Calu3 (cell line): ENCODE results near the gene OBSCN. TPM values are rescaled to one million over a fixed set of nuclear protein-coding genes. Genes with fewer than 3 reads are reported as not detected.
A peak's percentile ranks its signal among the peaks of the same experiment; 100 is the strongest.

Experiments
- BruUV-seq: library from RNA; stranded (reverse); fragments of 400-500 nt; replicated peaks from 2 replicates; lab custom pipeline; 2021; lab: Mats Ljungman, UMichigan
- CTCF ChIA-PET: fragments of 300-600 bp; sonication (Branson Sonifier 250); formaldehyde crosslinking; loops from one replicate; lab custom pipeline; 2022; ENCODE audit warnings: antibody characterized with exemption; lab: Charles Lee
- DNase-seq: peaks from one replicate; pipeline ENCODE4 v3.0.0; 2022
- H3K27ac Mint-ChIP-seq: one replicate; pipeline ENCODE4 v1.8.0; 2022; ENCODE audit warnings: mixed read lengths; ENCODE audit not compliant: unreplicated experiment
- H3K27me3 Mint-ChIP-seq: one replicate; pipeline ENCODE4 v1.8.0; 2022; ENCODE audit warnings: mixed read lengths; ENCODE audit not compliant: unreplicated experiment
- H3K36me3 Mint-ChIP-seq: one replicate; pipeline ENCODE4 v1.8.0; 2022; ENCODE audit warnings: mild to moderate bottlenecking, moderate library complexity, mixed read lengths; ENCODE audit not compliant: insufficient read depth, unreplicated experiment
- H3K4me1 Mint-ChIP-seq: one replicate; pipeline ENCODE4 v1.8.0; 2022; ENCODE audit warnings: mild to moderate bottlenecking, low read depth, mixed read lengths; ENCODE audit not compliant: unreplicated experiment
- H3K4me3 Mint-ChIP-seq: one replicate; pipeline ENCODE4 v1.8.0; 2022; ENCODE audit warnings: mild to moderate bottlenecking, low read depth, moderate library complexity, mixed read lengths; ENCODE audit not compliant: unreplicated experiment
- H3K9me3 Mint-ChIP-seq: one replicate; pipeline ENCODE4 v1.8.0; 2022; ENCODE audit warnings: low read depth, mixed read lengths; ENCODE audit not compliant: unreplicated experiment
- intact Hi-C: fragments of 100-400 bp; cut with micrococcal nuclease; formaldehyde crosslinking; loops from one replicate; pipeline ENCODE4 v1.10.0; 2022; ENCODE audit not compliant: unreplicated experiment
- total RNA-seq: library from RNA; stranded (reverse); gene quantifications from 2 replicates; pipeline ENCODE4 v1.2.3, GENCODE V29; 2022
- TF ChIP-seq, protein P1 (sequence below): fragments of 200-600 bp; IDR thresholded peaks from one replicate; pipeline ENCODE4 v1.8.0; 2022; ENCODE audit warnings: antibody characterized with exemption; ENCODE audit not compliant: unreplicated experiment

The OBSCN gene
- total RNA-seq, 1 experiment from 2014 or later, result 19.5 TPM

- Mint-ChIP-seq H3K27ac (no peak overlapping the region), H3K36me3 (peaks cover 34% of the 10 kb centered on the region), H3K4me3 (peak overlapping the region; percentile 70), H3K9me3 (no peaks in the 10 kb centered on the region), H3K27me3 (peaks cover 7% of the 10 kb centered on the region), H3K4me1 (no peaks in the 10 kb centered on the region)
- CTCF ChIA-PET, result interaction anchor here (1.0 kb wide), 1 partner anchor 213 kb away, joined by 3 read pairs; no protein-coding TSS in a partner anchor
- BruUV-seq, result no TSS peak
- no peak for DNase-seq
- TF ChIP-seq, protein P1, sequence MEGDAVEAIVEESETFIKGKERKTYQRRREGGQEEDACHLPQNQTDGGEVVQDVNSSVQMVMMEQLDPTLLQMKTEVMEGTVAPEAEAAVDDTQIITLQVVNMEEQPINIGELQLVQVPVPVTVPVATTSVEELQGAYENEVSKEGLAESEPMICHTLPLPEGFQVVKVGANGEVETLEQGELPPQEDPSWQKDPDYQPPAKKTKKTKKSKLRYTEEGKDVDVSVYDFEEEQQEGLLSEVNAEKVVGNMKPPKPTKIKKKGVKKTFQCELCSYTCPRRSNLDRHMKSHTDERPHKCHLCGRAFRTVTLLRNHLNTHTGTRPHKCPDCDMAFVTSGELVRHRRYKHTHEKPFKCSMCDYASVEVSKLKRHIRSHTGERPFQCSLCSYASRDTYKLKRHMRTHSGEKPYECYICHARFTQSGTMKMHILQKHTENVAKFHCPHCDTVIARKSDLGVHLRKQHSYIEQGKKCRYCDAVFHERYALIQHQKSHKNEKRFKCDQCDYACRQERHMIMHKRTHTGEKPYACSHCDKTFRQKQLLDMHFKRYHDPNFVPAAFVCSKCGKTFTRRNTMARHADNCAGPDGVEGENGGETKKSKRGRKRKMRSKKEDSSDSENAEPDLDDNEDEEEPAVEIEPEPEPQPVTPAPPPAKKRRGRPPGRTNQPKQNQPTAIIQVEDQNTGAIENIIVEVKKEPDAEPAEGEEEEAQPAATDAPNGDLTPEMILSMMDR, result no peak
- intact Hi-C loops, result loop anchor here (10.0 kb wide), 1 partner anchor 132 kb away; no protein-coding TSS in a partner anchor
Observed at GRCh38 chr1:228212415-228212965, 4.6 kb downstream of the OBSCN start.

DNA sequence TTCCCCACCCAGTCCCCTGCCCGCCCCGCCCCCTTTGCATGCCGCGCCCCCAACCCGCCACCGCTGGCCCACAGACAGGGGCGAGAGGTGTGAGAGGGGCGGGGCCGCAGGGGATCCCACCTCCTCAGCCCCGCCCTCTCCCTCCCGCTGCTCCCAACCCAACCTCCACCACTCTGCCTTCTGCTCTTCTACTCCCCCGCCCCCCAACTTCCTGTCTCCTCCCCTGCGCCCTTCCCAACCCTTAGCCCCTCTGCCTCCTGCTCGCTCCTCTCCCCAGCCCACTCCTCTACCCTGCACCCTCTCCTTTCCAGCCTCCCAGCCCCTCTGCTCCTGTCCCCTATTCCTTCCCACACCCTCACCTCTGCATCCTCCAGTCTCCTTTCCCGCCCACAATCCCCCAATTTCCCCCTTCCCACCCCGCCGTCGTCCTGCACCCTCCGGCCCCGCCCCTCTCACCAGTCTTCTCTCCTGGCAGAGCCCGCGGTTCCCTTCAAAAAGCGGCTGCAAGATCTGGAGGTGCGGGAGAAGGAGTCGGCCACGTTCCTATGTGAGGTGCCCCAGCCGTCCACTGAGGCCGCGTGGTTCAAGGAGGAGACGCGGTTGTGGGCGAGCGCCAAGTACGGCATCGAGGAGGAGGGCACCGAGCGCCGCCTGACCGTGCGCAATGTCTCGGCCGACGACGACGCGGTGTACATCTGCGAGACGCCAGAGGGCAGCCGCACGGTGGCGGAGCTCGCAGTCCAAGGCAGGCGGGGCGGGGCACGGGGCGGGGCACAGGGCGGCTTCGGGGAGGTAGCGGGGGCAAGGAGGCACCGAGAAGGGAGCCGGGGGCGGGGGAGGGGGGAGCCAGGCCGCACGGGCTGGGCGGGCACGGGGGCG, 5.4 kb downstream of the OBSCN start:
- no TSS peak for BruUV-seq
- intact Hi-C loops, result loop anchor here (10.0 kb wide), 1 partner anchor 132 kb away; no protein-coding TSS in a partner anchor
- Mint-ChIP-seq H3K27me3 (no peaks in the 10 kb centered on the region), H3K36me3 (peaks cover 34% of the 10 kb centered on the region), H3K4me3 (peak overlapping the region; percentile 70), H3K9me3 (no peaks in the 10 kb centered on the region), H3K27ac (no peak overlapping the region), H3K4me1 (no peaks in the 10 kb centered on the region)
- CTCF ChIA-PET, result interaction anchor here (0.6 to 1.3 kb wide), 10 partner anchors 24 to 781 kb away, joined by 3 to 13 read pairs (median 3); partner anchors contain the start of gene TRIM11
- DNase-seq, result peak; percentile 90
- TF ChIP-seq, protein P1, result peak; percentile 16

- H3K27ac Mint-ChIP-seq, result no peak overlapping the region
- H3K36me3 Mint-ChIP-seq, result peaks cover 34% of the 10 kb centered on the region
- no peaks in the 10 kb centered on the region for H3K9me3 Mint-ChIP-seq
- TF ChIP-seq, protein P1, result no peak
- no peak for DNase-seq
- peak overlapping the region; percentile 70 for H3K4me3 Mint-ChIP-seq
- H3K27me3 Mint-ChIP-seq, result no peaks in the 10 kb centered on the region
- H3K4me1 Mint-ChIP-seq, result no peaks in the 10 kb centered on the region
- intact Hi-C loops, result loop anchor here (10.0 kb wide), 1 partner anchor 131 kb away; no protein-coding TSS in a partner anchor
- no TSS peak for BruUV-seq
- CTCF ChIA-PET, result interaction anchor here (0.6 to 1.3 kb wide), 8 partner anchors 23 to 780 kb away, joined by 3 to 13 read pairs (median 3); partner anchors contain the start of gene TRIM11
Observed at GRCh38 chr1:228213917-228214808, 6.3 kb downstream of the OBSCN start.
